ENCODE measurements around the gene ZFPM1. TPM values are rescaled to one million over a fixed set of nuclear protein-coding genes. Genes with fewer than 3 reads are reported as not detected.

Gene ZFPM1
- total RNA-seq, 3 donors from 2014 or later: 14.2 to 17.3 (median 15.9) TPM

GRCh38 chr16:88446061-88446460 is 7.0 kb upstream of the ZFPM1 start:
- Mint-ChIP-seq H3K4me3 (no peak overlapping the region), H3K27me3 (ENCODE audit: low read depth) (no peaks in the 10 kb centered on the region), H3K36me3 (ENCODE audit: insufficient read depth) (no peaks in the 10 kb centered on the region), H3K9me3 (no peaks in the 10 kb centered on the region), H3K4me1 (ENCODE audit: low read depth) (peaks cover 3% of the 10 kb centered on the region)
- ATAC-seq (no peak), DNase-seq (no peak)

DNA sequence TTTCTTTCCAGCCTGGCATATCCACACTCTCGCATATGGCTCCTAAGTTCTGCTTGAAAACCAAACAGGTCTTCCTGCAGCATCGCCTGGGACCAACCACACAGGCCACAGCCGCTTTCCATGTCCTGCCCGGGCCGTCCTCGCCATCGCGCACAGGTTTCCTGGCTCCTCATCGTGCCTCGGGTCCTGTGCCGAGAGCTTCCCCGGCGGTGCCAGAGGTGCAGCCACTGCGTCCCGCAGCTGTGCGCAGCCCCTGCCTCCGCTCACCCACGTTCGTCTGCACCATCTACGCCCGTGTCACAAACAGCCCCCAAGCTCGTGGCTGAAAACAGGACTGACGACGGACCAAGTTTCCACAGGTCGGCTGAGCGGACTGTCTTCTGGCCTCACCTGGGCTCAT is 6.3 kb upstream of the ZFPM1 start:
- Mint-ChIP-seq H3K4me3 (no peak overlapping the region), H3K27me3 (ENCODE audit: low read depth) (no peaks in the 10 kb centered on the region), H3K36me3 (ENCODE audit: insufficient read depth) (no peaks in the 10 kb centered on the region), H3K9me3 (no peaks in the 10 kb centered on the region), H3K4me1 (ENCODE audit: low read depth) (peaks cover 3% of the 10 kb centered on the region)
- ATAC-seq (no peak), DNase-seq (no peak)

DNA sequence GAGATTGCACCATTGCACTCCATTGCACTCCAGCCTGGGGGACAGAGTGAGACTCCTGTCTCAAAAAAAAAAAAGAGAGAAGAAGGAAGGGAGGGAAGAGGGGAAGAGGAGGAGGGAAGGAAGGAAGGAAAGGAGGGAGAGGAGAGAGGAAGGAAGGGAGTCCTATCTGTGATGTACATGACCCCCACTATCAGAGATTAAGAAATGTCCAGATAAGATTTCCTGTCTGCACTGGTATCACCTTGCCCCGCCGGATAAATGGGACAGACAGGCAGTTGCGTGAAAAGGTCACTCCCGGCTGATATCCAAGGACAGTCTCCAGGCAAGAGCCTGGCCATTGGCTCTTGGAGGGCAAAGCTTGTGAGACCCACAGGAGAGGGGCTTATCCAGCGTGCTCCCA is 5.2 kb upstream of the ZFPM1 start:
- no peak for ATAC-seq
- DNase-seq: no peak
- no peak overlapping the region for H3K4me3 Mint-ChIP-seq
- peaks cover 10% of the 10 kb centered on the region for H3K4me1 Mint-ChIP-seq (ENCODE audit: low read depth)
- no peaks in the 10 kb centered on the region for H3K27me3 Mint-ChIP-seq (ENCODE audit: low read depth)
- H3K9me3 Mint-ChIP-seq: no peaks in the 10 kb centered on the region
- no peaks in the 10 kb centered on the region for H3K36me3 Mint-ChIP-seq (ENCODE audit: insufficient read depth)

DNA sequence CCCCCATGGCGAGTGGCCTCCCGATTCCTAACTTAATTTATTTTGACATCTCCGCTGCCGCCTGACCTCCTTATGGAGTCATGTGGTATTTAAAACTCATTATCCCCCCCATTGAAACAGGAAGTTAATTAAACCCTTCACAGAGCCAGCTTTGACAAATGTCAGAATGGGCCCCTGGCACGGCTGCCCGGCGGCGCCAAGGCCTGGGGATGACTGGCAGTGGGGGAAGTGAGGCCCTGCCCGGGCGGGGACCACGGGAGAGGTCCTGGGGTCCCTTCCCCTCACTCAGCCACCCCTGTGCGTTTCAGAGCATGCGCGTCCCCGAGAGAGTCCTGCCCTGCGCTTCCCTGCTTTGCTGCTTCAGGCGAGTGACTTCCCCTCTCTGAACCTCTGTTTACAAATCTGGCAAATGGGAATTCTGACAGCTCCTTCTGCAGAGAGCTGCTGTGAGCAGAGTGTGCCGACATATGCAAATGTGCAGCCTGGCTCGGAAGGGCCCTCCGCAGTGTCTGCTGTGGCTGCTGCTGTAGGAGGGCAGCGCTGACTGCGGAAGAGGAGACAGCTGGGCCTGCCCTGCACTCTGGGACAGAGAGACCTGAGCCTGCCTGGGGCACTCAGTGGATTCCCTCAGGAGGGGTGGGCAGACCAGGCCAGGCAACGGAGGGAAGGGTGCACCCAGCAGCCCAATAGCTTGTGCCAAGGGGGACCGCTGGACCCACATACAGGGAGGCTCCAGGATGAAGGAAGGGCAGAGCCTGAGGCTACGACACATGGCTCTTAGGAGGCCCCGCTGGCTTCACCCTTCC is 4.4 kb upstream of the ZFPM1 start:
- H3K27me3 Mint-ChIP-seq (ENCODE audit: low read depth): no peaks in the 10 kb centered on the region
- H3K36me3 Mint-ChIP-seq (ENCODE audit: insufficient read depth): no peaks in the 10 kb centered on the region
- H3K9me3 Mint-ChIP-seq: no peaks in the 10 kb centered on the region
- H3K4me1 Mint-ChIP-seq (ENCODE audit: low read depth): peaks cover 7% of the 10 kb centered on the region
- no peak for DNase-seq
- ATAC-seq: no peak
- H3K4me3 Mint-ChIP-seq: no peak overlapping the region

DNA sequence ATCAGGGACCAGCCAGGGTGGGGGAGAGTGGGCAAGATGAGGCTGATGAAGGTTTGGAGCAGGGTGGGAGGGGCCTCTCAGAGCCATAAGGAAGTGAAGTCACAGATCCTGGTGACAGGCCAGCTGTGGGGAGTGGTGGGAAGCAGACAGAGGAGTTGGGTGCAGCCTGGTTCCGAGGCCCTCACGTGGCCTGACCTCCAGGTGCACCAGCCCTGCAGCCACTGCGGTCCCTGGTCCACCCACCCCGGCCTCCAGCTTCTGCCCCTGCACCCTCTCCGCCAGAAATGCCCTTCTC is 3.9 kb upstream of the ZFPM1 start:
- Mint-ChIP-seq H3K4me1 (ENCODE audit: low read depth) (peaks cover 7% of the 10 kb centered on the region), H3K36me3 (ENCODE audit: insufficient read depth) (no peaks in the 10 kb centered on the region), H3K9me3 (no peaks in the 10 kb centered on the region), H3K4me3 (no peak overlapping the region), H3K27me3 (ENCODE audit: low read depth) (no peaks in the 10 kb centered on the region)
- ATAC-seq (no peak), DNase-seq (no peak)

GRCh38 chr16:88451586-88452481 is 1.2 kb upstream of the ZFPM1 start:
- H3K36me3 Mint-ChIP-seq (ENCODE audit: insufficient read depth): no peaks in the 10 kb centered on the region
- H3K27me3 Mint-ChIP-seq (ENCODE audit: low read depth): no peaks in the 10 kb centered on the region
- H3K4me3 Mint-ChIP-seq: peak overlapping the region; percentile 83
- no peak for DNase-seq
- H3K4me1 Mint-ChIP-seq (ENCODE audit: low read depth): peaks cover 14% of the 10 kb centered on the region
- ATAC-seq: no peak
- H3K9me3 Mint-ChIP-seq: no peaks in the 10 kb centered on the region

DNA sequence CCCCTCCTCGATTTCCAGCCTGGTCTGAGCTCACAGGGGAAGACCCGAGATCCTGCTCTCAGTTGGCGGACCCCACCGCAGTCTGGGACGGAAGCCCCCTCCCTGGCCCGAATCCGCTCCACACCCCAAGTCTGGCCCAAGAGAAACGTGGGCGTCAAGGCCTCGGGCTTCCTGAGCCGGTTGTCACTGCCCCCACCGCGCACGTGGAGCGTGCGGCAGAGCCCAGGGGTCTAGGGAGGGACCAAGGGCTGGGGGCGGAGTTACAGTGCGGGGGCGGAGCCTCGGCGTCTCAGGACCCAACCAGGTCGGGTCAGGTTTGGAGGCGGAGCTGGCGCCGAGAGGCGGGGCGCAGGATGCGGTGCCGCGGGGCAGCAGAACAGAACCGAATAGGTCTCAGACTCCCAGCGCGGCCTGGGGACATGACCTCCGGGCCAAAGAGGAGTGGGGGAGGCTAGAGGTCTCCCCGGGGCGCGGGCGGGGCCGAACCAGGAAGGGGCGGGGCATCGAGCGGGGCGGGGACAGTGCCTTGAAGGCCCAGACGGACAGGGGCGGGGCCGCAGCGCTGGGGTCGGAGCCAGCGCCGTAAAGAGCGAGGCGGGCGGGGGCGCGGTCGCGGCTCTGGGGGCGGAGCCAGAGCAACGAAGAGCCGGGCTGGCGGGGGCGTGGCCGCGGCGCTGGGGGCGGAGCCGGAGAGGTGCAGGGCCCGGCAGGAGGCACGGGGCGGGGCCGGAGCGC is 431 bp upstream of the ZFPM1 start:
- DNase-seq: peak; percentile 99
- H3K9me3 Mint-ChIP-seq: no peaks in the 10 kb centered on the region
- no peaks in the 10 kb centered on the region for H3K36me3 Mint-ChIP-seq (ENCODE audit: insufficient read depth)
- H3K27me3 Mint-ChIP-seq (ENCODE audit: low read depth): no peaks in the 10 kb centered on the region
- H3K4me1 Mint-ChIP-seq (ENCODE audit: low read depth): peaks cover 22% of the 10 kb centered on the region
- peak overlapping the region; percentile 83 for H3K4me3 Mint-ChIP-seq
- ATAC-seq: peak; percentile 64 to 68

DNA sequence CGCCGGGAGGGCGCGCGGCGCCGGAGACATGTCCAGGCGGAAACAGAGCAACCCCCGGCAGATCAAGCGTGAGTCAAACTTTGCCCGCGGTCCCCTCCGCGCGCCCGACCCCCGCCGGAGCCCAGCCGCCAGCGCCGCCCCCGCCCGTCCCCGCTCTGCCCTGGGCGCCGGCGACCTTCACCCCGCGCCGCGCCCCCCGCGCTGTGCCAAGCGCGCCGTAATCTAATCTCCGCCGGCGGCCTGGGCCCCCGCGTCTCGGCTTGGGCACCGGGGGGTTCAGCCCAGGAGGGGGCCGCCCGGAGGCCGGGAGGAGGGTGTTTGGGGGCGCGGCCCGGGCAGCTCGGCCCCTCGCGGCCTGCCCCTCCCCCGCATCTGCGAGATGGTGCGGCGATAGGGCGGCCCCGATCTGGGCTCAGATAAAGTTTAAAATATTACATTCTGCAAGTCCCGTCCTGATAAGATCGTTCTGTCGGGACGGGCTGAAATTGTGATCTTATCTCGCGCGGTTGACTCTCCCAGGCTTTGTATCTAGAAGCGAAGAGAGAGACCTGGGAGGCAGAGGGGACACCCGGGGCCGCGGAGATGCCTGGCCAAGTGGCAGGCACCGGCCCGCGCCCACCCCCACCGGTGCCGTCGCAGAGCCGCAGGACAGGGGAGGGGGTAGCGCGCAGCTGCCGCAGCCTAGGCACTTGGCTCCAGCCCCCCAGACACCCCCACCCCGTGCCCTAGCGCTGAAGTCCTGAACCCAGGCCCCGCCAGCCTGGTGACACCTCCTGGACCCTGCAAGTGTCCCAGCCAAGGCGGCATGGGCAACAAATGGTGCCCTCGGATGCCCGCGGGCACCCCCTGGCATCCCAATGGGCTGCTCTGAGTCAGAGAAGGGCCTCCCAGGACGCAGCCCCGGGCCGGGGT is 787 bp downstream of the ZFPM1 start:
- H3K36me3 Mint-ChIP-seq (ENCODE audit: insufficient read depth): no peaks in the 10 kb centered on the region
- peaks cover 28% of the 10 kb centered on the region for H3K4me1 Mint-ChIP-seq (ENCODE audit: low read depth)
- ATAC-seq: no peak
- no peak for DNase-seq
- H3K4me3 Mint-ChIP-seq: peak overlapping the region; percentile 89
- H3K9me3 Mint-ChIP-seq: no peaks in the 10 kb centered on the region
- H3K27me3 Mint-ChIP-seq (ENCODE audit: low read depth): no peaks in the 10 kb centered on the region

- H3K4me1 Mint-ChIP-seq (ENCODE audit: low read depth): peaks cover 33% of the 10 kb centered on the region
- no peak for DNase-seq
- H3K4me3 Mint-ChIP-seq: peak overlapping the region; percentile 89
- no peak for ATAC-seq
- no peaks in the 10 kb centered on the region for H3K36me3 Mint-ChIP-seq (ENCODE audit: insufficient read depth)
- H3K9me3 Mint-ChIP-seq: no peaks in the 10 kb centered on the region
- H3K27me3 Mint-ChIP-seq (ENCODE audit: low read depth): no peaks in the 10 kb centered on the region
These were observed 1.5 kb downstream of the ZFPM1 start for GRCh38 chr16:88454523-88454947.

DNA sequence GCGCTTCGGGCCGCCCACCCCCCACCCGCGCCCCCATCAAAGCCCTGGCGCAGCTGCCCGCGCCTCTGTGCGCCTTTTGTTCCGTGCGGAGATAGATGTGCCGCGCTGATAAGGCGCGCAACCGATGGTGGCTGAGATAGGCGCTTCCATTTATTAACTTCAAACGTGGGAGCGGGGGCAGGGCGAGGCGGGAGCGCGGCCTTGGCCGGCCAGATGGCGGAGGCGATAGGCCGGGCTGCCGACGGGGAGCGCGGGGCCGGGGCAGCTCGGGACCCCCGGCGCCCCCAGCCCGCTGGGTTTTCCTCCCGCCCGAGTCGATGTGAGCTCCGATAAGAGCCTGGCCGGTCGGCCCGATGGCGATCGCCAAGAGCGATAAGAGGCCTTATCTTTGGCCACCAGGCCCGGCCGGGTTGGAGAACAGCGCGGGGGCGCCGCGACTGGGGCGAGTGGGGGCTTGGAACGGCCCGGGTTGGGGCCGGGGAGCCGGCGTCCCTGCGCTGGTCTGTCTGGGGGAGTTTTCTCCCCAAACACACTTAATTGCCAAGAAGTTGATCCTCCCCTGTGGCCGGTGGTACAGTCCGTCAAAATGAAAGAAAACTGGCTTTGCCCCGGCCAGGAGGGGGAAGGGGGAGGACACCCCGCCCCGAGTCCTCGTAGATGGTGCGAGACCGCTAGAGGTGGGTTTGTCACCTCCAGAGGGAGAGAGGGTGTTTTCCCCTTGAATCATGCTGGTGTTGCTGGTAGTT is 2.7 kb downstream of the ZFPM1 start:
- Mint-ChIP-seq H3K36me3 (ENCODE audit: insufficient read depth) (no peaks in the 10 kb centered on the region), H3K27me3 (ENCODE audit: low read depth) (no peaks in the 10 kb centered on the region), H3K4me1 (ENCODE audit: low read depth) (peaks cover 39% of the 10 kb centered on the region), H3K4me3 (peak overlapping the region; percentile 87), H3K9me3 (no peaks in the 10 kb centered on the region)
- DNase-seq (peak; percentile 70), ATAC-seq (peak; percentile 54 to 55)

DNA sequence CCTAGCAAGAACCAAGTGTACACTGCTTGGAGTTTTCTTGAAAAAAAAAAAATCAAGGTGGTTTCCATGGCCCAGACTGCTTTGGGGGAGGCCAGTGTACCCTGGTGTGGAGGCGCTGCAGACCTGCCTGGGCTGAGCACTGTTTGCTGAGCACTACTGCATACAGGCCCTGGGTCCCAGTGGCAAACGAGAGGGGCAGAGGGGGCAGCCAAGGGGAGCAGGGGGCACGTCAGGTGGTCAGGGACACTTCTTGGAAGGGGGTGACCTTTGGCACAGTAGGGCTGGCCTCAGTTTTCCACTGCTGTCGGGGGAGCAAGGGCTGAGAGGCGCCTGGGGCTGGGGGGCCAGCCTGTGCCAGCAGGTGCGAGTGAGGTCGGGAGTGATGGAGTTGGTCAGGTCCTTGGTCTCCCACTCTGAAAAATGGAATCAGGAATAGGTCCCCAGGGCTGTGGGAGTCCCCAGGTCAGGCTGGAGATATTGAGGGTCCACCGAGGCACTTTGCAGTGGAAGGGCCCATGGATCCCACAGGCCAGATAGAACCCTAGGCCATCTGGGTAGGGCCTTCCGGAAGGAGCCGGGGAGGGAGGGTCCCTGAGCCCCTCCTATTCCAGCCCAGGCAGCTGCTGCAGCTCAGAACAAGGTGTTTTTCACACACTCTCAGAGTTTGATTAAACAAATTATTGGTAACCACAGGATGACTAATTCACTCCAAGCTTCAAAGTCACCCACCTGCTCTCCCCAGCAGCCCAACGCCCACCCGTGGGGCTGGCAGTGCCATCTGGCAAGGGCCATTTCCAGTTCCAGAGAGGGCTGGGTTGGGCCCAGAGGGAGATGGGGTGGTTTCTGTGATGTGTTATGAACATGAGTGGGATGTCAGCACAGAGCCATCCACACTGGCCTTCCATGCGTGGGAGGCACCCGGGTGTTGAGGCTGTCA is 3.5 kb downstream of the ZFPM1 start:
- peak overlapping the region; percentile 87 for H3K4me3 Mint-ChIP-seq
- peak; percentile 8 for ATAC-seq
- peak; percentile 74 for DNase-seq
- H3K27me3 Mint-ChIP-seq (ENCODE audit: low read depth): no peaks in the 10 kb centered on the region
- H3K4me1 Mint-ChIP-seq (ENCODE audit: low read depth): peaks cover 42% of the 10 kb centered on the region
- H3K36me3 Mint-ChIP-seq (ENCODE audit: insufficient read depth): no peaks in the 10 kb centered on the region
- no peaks in the 10 kb centered on the region for H3K9me3 Mint-ChIP-seq

GRCh38 chr16:88458039-88458772 is 5.1 kb downstream of the ZFPM1 start:
- H3K4me3 Mint-ChIP-seq: no peak overlapping the region
- H3K4me1 Mint-ChIP-seq (ENCODE audit: low read depth): peaks cover 42% of the 10 kb centered on the region
- no peaks in the 10 kb centered on the region for H3K9me3 Mint-ChIP-seq

More at GRCh38 chr16:88458039-88458772, 5.1 kb downstream of the ZFPM1 start:
- Mint-ChIP-seq H3K36me3 (ENCODE audit: insufficient read depth) (no peaks in the 10 kb centered on the region), H3K27me3 (ENCODE audit: low read depth) (no peaks in the 10 kb centered on the region)
- ATAC-seq: no peak
- DNase-seq: no peak

All from activated T-cell treated with anti-CD3 and anti-CD28 coated beads, Interleukin-2, amount 50 U/mL, for 4 hours (primary cell).